SK-N-MC (cell line): Measurements from ENCODE around the gene TRMO.

ENCODE experiments used
- DNase-seq: peaks from one replicate; pipeline ENCODE4 v3.0.0-alpha.2; 2011; ENCODE audit warnings: low read depth, low spot score
- H3K27ac ChIP-seq: fragments of 200-600 bp; sonication (generic); 2 replicates; pipeline ENCODE4 v1.5.1; 2016; ENCODE audit warnings: mixed run types
- H3K36me3 ChIP-seq: fragments of 200-600 bp; sonication (generic); 2 replicates; pipeline ENCODE4 v1.6.1; 2017; ENCODE audit warnings: antibody characterized with exemption, low read length, mixed read lengths; ENCODE audit not compliant: insufficient read depth
- H3K4me3 ChIP-seq: fragments of 200-600 bp; sonication (generic); 2 replicates; pipeline ENCODE4 v1.5.1; 2016
- H3K9ac ChIP-seq: fragments of 200-600 bp; sonication (generic); 2 replicates; pipeline ENCODE4 v1.8.0; 2017; ENCODE audit warnings: mixed run types, mixed read lengths; ENCODE audit not compliant: insufficient read length
- H3K9me3 ChIP-seq: fragments of 200-600 bp; sonication (generic); 2 replicates; pipeline ENCODE4 v1.6.1; 2017; ENCODE audit warnings: low read depth, mild to moderate bottlenecking, antibody characterized with exemption, low read length, moderate library complexity, mixed read lengths
- EZH2 ChIP-seq: fragments of 200-600 bp; sonication (generic); IDR thresholded peaks from one replicate; pipeline ENCODE4 v1.6.1; 2017; ENCODE audit warnings: antibody characterized with exemption
- FOXP2 ChIP-seq: optimal IDR thresholded peaks from 2 replicates; pipeline ENCODE3; 2011; ENCODE audit warnings: mild to moderate bottlenecking, moderate library complexity; ENCODE audit not compliant: insufficient read depth; ENCODE audit errors: extremely low read length, control extremely low read depth
- POLR2AphosphoS5 ChIP-seq: IDR thresholded peaks from 2 replicates; pipeline ENCODE4 v1.6.1; 2012; ENCODE audit warnings: mild to moderate bottlenecking, low read depth, low read length, borderline replicate concordance

The TRMO gene

DNA sequence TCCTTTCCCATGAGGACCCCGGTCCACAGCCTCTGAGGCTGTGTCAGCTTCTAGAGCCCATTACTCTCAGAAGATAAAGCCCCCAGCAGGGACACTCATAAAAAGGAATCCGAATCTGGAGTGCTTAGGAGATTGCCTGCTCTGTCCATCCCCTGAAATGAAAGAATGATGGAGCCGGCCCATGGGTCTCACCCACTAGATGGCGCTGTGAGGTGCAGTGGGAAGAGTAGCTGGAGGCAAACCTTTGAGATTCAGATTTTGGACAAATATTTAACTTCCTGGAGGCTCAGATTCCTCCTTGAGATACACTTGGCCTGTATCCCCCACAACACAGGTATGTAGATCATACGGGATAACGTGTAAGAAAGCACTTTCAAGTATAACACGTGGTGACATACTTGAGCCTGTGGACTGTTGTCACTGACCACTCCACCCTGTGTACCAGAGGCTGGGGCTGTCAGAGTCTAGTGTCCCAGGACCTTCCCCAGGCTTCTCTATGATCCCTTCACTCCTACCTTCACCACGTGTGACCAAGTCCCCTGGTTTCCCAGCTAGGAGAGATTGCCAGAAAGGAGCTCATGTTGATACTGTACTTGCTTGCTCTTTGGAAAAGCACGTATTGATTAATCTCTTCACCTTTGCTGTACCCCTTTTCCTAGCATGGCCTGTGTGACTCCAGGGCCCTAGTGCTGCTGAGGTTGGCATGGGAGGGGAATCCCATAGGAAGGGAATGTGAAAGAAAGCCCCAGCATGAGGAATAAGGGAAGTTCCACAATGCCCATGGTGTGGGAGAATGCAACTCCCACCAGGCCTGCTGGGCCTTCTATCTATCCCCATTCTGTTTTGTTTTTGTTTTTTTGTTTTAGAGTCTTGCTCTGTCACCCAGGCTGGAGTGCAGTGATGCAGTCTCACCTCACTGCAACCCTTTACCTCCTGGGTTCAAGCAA, 32.1 kb downstream of the TRMO start:
- DNase-seq, result no peak

DNA sequence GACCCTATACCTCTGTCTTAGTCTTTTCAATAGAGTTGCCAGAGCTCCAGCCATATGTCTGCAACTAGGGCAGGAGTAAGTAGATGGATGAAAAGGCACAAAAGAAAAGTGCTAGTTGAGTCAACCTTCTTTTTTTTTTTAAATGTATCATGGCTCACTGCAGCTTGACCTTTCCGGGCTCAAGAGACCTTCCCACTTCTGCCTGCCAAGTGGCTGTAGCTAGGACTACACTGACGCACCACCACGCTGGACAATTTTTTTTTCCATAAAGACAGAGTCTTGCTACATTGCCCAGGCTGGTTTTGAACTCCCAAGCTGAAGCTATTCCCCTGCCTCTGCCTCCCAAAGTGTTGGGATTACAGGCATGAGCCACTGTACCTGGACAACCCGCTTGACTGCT, 42.0 kb downstream of the TRMO start:
- no peak for DNase-seq
- no peaks in the 10 kb centered on the region for H3K9me3 ChIP-seq
- H3K4me3 ChIP-seq, result no peak overlapping the region
- H3K27ac ChIP-seq, result no peak overlapping the region
- H3K9ac ChIP-seq, result no peak overlapping the region
- H3K36me3 ChIP-seq, result no peaks in the 10 kb centered on the region
- TF ChIP-seq FOXP2 (no peak), POLR2AphosphoS5 (no peak)

More for the DNA sequence above, 32.1 kb downstream of the TRMO start:
- no peak for TF ChIP-seq EZH2
- no peak for TF ChIP-seq FOXP2
- TF ChIP-seq POLR2AphosphoS5, result no peak
- Histone ChIP-seq H3K9ac (no peak overlapping the region), H3K36me3 (no peaks in the 10 kb centered on the region), H3K4me3 (no peak overlapping the region), H3K9me3 (no peaks in the 10 kb centered on the region), H3K27ac (no peak overlapping the region)

DNA sequence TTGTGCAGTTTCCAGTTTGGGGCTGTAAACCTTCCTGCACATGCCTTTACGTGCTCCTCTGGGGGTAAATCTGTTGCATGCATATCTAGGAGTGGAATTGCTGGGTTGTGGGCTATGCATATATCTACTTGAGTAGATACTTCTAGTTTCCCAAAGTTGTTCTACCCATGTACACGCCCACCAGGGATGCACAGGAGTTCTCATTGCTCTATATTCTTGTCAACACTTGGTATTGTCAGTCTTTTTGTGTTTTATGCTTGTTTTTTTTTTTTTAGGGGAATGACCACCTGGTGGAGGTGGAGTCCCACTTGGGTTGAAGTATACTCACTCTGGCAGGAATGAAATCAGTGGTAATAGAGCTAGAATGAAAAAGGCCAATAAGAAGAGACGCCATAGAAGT, 46.2 kb downstream of the TRMO start:
- Histone ChIP-seq H3K27ac (no peak overlapping the region), H3K9ac (no peak overlapping the region), H3K4me3 (no peak overlapping the region), H3K36me3 (no peaks in the 10 kb centered on the region), H3K9me3 (no peaks in the 10 kb centered on the region)
- TF ChIP-seq EZH2, result no peak
- TF ChIP-seq POLR2AphosphoS5, result no peak
- TF ChIP-seq FOXP2, result no peak
- DNase-seq, result no peak

DNA sequence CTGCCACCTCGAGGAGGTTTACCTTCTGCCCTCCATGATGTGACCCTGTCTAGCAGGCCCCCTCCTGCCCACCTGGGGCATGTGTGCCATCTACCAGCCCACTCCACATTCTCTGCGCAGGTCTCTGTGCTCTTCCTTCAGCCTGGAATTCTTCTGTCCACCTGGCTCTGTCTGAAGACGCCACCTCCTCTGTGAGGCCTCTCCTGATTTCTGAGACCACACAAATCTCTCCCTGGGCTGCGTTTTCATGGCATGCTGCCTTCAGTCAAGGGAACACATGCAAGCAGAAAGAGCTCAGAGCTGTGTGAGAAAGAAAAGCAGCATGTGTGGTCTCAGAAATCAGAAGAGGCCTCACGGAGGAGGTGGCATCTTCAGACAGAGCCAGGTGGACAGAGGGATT, 47.2 kb downstream of the TRMO start:
- no peak for DNase-seq
- H3K4me3 ChIP-seq, result no peak overlapping the region
- H3K9me3 ChIP-seq, result no peaks in the 10 kb centered on the region
- no peak overlapping the region for H3K27ac ChIP-seq
- TF ChIP-seq EZH2, result no peak
- TF ChIP-seq POLR2AphosphoS5, result no peak
- no peak for TF ChIP-seq FOXP2
- H3K36me3 ChIP-seq, result no peaks in the 10 kb centered on the region
- no peak overlapping the region for H3K9ac ChIP-seq

DNA sequence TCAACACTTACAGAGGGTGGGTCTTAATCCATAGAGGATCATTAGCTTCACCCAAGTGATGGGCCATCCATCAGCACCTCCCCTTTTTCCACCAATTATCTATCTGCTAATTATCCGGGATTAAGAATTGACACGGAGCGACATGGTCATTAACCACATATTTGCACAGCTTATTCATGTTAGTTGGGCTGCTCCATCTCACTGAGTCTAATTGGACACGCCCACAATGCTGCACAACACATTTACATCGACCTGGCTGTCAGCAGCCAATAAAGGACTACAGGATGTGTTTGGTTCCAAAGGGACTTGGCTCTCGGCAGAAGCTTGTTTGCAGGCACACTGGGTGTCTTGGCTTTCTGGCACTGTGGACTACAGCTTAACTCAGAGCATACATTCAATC, 47.7 kb downstream of the TRMO start:
- no peak for DNase-seq
- H3K9me3 ChIP-seq, result no peaks in the 10 kb centered on the region
- H3K36me3 ChIP-seq, result no peaks in the 10 kb centered on the region

DNA sequence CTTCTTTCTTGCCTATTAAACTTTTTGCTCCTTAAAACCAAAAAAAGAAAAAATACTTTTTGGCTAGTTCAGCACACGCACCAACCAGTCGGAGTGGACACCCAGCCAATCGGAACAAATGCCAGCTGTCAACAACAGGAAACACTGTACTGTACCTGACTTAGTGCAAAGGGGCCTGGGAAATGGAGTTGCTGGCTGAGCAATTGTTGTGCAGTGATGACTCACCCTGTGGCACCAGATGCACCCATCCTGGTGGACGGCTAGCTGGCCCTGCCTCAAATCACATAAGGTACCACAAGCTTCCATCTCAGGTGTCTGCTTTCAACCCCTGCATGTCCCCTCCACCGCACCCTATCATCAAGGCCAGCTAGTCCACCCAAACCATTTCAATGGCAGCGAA, 48.4 kb downstream of the TRMO start:
- Histone ChIP-seq H3K27ac (no peak overlapping the region), H3K36me3 (no peaks in the 10 kb centered on the region), H3K9ac (no peak overlapping the region), H3K9me3 (no peaks in the 10 kb centered on the region), H3K4me3 (no peak overlapping the region)
- DNase-seq, result no peak
- TF ChIP-seq POLR2AphosphoS5, result no peak
- TF ChIP-seq EZH2, result no peak
- TF ChIP-seq FOXP2, result no peak

More for the DNA sequence above, 47.7 kb downstream of the TRMO start:
- no peak overlapping the region for H3K4me3 ChIP-seq
- no peak overlapping the region for H3K9ac ChIP-seq
- TF ChIP-seq FOXP2 (no peak), POLR2AphosphoS5 (no peak), EZH2 (no peak)
- H3K27ac ChIP-seq, result no peak overlapping the region

DNA sequence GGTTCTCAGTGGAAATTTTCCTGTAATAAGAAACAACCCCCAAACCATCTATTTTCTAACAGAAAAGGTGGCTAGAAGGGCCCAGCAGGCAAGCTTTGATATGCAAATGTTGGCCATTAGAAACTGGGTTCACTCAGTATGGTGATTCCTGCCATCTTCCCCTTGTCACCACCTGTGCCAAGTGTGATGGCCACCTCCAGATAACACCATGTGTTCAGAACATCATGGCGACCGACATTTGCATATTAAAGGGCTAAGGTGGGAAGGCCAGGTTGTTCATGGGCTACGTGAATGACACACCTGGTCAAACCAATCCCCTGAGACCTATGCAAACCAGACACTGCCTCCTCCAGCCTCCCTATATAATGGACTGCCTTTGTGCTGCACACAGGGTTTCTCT, 48.9 kb downstream of the TRMO start:
- Histone ChIP-seq H3K27ac (no peak overlapping the region), H3K9me3 (no peaks in the 10 kb centered on the region), H3K36me3 (no peaks in the 10 kb centered on the region), H3K4me3 (no peak overlapping the region), H3K9ac (no peak overlapping the region)
- no peak for DNase-seq
- TF ChIP-seq FOXP2 (no peak), POLR2AphosphoS5 (no peak), EZH2 (no peak)

DNA sequence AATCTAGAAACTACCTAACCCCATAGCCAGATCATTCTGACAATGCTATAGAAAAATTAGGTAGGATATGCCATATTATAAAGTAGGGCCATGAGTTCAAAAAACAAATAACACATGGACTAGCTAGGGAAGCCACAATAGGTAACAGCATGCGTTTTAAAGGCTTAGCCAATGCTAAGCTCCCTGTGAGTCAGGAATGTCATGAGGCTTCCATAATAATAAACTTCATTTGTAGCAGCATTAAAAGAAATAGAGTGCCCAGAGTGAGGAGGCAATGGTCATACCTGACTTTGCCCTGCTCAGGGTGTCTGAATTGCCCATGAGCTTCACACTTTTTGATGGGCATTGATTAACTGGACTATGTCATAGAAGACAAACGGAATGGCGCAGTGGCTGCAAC, 53.4 kb downstream of the TRMO start:
- no peak for DNase-seq
- H3K4me3 ChIP-seq, result no peak overlapping the region
- no peaks in the 10 kb centered on the region for H3K36me3 ChIP-seq
- no peak for TF ChIP-seq FOXP2
- TF ChIP-seq EZH2, result no peak
- TF ChIP-seq POLR2AphosphoS5, result no peak
- no peak overlapping the region for H3K9ac ChIP-seq
- H3K27ac ChIP-seq, result no peak overlapping the region
- H3K9me3 ChIP-seq, result no peaks in the 10 kb centered on the region
